MCF 10A (cell line): Measurements from ENCODE around the gene BRI3BP. TPM values are rescaled to one million over a fixed set of nuclear protein-coding genes. Genes with fewer than 3 reads are reported as not detected.

ENCODE experiments used
- BruUV-seq: library from RNA; stranded (reverse); fragments of 400-500 nt; replicated peaks from 2 replicates; lab custom pipeline; 2021; lab: Mats Ljungman, UMichigan
- CTCF ChIA-PET: fragments of 300-600 bp; sonication (Branson Sonifier 250); formaldehyde crosslinking; extraction: SDS; loops from one replicate; lab custom pipeline; 2021; ENCODE audit warnings: antibody characterized with exemption, inconsistent platforms; lab: Yijun Ruan, JAX
- POLR2A ChIA-PET: fragments of 300-600, 350-650 bp; sonication (Branson Sonifier 250); formaldehyde crosslinking; extraction: SDS; loops from one replicate; lab custom pipeline; 2020; ENCODE audit warnings: antibody characterized with exemption, inconsistent platforms; lab: Yijun Ruan, JAX
- DNase-seq: peaks from one replicate; pipeline ENCODE4 v3.0.0-alpha.2; 2018; ENCODE audit not compliant: unreplicated experiment
- H3K27ac Mint-ChIP-seq: one replicate; pipeline ENCODE4 v1.8.0; 2022; ENCODE audit warnings: mild to moderate bottlenecking, low read depth, mixed read lengths; ENCODE audit not compliant: unreplicated experiment
- H3K27me3 Mint-ChIP-seq: one replicate; pipeline ENCODE4 v1.8.0; 2022; ENCODE audit warnings: mixed read lengths; ENCODE audit not compliant: insufficient read depth, unreplicated experiment
- H3K36me3 Mint-ChIP-seq: one replicate; pipeline ENCODE4 v1.8.0; 2022; ENCODE audit warnings: mild to moderate bottlenecking, moderate library complexity, mixed read lengths; ENCODE audit not compliant: insufficient read depth, unreplicated experiment
- H3K4me1 Mint-ChIP-seq: one replicate; pipeline ENCODE4 v1.8.0; 2022; ENCODE audit warnings: mixed read lengths; ENCODE audit not compliant: insufficient read depth, unreplicated experiment
- H3K4me3 Mint-ChIP-seq: one replicate; pipeline ENCODE4 v1.8.0; 2022; ENCODE audit warnings: mild to moderate bottlenecking, moderate library complexity, mixed read lengths; ENCODE audit not compliant: unreplicated experiment
- H3K9me3 Mint-ChIP-seq: one replicate; pipeline ENCODE4 v1.8.0; 2022; ENCODE audit warnings: mixed read lengths; ENCODE audit not compliant: unreplicated experiment
- CTCF ChIP-seq: fragments of 200-600 bp; IDR thresholded peaks from one replicate; pipeline ENCODE4 v1.8.0; 2022; ENCODE audit warnings: antibody characterized with exemption, mild to moderate bottlenecking; ENCODE audit not compliant: unreplicated experiment
- intact Hi-C: fragments of 100-400 bp; cut with micrococcal nuclease; formaldehyde crosslinking; loops from 2 replicates; pipeline ENCODE4 v1.14.1; 2022
- total RNA-seq: library from RNA; stranded (reverse); gene quantifications from 2 replicates; pipeline ENCODE4 v1.2.3, GENCODE V29; 2022

The BRI3BP gene
- total RNA-seq, 1 experiment from 2014 or later, result 11.9 TPM

DNA sequence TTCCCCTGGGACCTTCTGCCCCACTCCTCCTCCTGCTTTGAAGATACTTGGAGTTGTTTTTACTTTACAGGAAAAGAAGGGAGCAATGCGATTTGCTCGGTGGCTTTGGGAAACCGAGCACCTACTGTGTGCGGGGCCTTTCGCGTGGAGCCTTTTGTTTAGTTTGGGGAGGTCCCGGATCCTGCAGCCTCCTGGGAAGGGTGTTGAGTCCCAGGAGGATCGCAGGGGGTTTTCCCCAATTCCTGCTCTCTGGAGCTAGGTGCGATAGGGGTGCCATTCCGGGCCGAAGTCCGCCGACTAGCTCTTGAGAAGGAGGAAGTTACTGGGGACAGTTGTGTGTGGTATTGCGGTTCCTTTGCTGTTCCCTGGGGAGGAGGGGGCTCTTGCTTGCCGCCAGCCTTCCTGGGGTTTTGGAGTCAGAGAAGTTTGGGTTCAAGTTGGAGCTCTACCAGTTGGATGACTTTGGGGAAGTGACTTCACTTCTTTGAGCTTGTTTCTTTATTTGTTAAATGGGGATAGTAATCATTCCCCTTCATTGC lies 1.1 kb downstream of the BRI3BP start:
- H3K27me3 Mint-ChIP-seq, result no peaks in the 10 kb centered on the region
- ChIA-PET POLR2A (interaction anchor here (0.7 to 3.4 kb wide), 11 partner anchors 28 to 127 kb away, joined by 3 to 31 read pairs (median 3); partner anchors contain the start of genes AACS and UBC), CTCF (interaction anchor here (0.6 to 2.6 kb wide), 6 partner anchors 9 to 209 kb away, joined by 3 to 13 read pairs (median 3); partner anchors contain the start of gene UBC)
- intact Hi-C loops, result loop anchor here (5.0 kb wide), 2 partner anchors 73 to 88 kb away; partner anchors contain the start of gene AACS
- no peaks in the 10 kb centered on the region for H3K9me3 Mint-ChIP-seq
- TF ChIP-seq CTCF, result no peak
- H3K36me3 Mint-ChIP-seq, result no peaks in the 10 kb centered on the region
- peak overlapping the region; percentile 42 for H3K27ac Mint-ChIP-seq
- peak overlapping the region; percentile 93 for H3K4me3 Mint-ChIP-seq
- BruUV-seq, result no TSS peak
- peaks cover 12% of the 10 kb centered on the region for H3K4me1 Mint-ChIP-seq
- peak; percentile 29 for DNase-seq

GRCh38 chr12:124995200-124995961 lies 1.9 kb downstream of the BRI3BP start:
- CTCF ChIA-PET, result interaction anchor here (0.6 to 2.6 kb wide), 4 partner anchors 10 to 208 kb away, joined by 3 to 13 read pairs (median 5); no protein-coding TSS in a partner anchor
- H3K9me3 Mint-ChIP-seq, result no peaks in the 10 kb centered on the region
- no peaks in the 10 kb centered on the region for H3K27me3 Mint-ChIP-seq
- H3K27ac Mint-ChIP-seq, result peak overlapping the region; percentile 42
- POLR2A ChIA-PET, result interaction anchor here (0.8 to 3.4 kb wide), 7 partner anchors 27 to 89 kb away, joined by 3 to 31 read pairs (median 6); partner anchors contain the start of genes AACS and UBC
- H3K4me1 Mint-ChIP-seq, result peaks cover 12% of the 10 kb centered on the region
- no peak for TF ChIP-seq CTCF
- no peak for DNase-seq
- peak overlapping the region; percentile 93 for H3K4me3 Mint-ChIP-seq
- BruUV-seq, result no TSS peak
- no peaks in the 10 kb centered on the region for H3K36me3 Mint-ChIP-seq
- intact Hi-C loops, result no loop called here

DNA sequence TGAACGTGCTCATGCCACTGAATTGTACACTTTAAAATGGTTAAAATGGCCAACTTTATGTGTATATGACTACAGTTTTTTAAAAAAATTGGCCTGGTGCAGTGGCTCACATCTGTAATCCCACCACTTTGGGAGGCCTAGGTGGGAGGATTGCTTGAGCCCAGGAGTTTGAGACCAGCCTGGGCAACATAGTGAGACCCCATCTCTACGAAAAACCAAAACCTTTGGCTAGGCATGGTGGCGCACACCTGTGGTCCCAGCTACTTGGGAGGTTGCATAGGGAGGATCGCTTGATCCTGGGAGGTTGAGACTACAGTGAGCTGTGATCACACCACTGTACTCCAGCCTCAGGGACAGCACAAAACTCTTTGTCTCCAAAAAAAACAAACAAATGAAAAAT lies 5.3 kb downstream of the BRI3BP start:
- no TSS peak for BruUV-seq
- intact Hi-C loops, result no loop called here
- no peaks in the 10 kb centered on the region for H3K9me3 Mint-ChIP-seq

More for the DNA sequence above, 5.3 kb downstream of the BRI3BP start:
- peak overlapping the region; percentile 6 for H3K27ac Mint-ChIP-seq
- ChIA-PET CTCF (interaction anchor here (1.1 to 1.2 kb wide), 2 partner anchors 66 to 92 kb away, joined by 3 read pairs; partner anchors contain the start of gene AACS), POLR2A (interaction anchor here (0.6 kb wide), 1 partner anchor 9 kb away, joined by 3 read pairs; no protein-coding TSS in a partner anchor)
- peaks cover 5% of the 10 kb centered on the region for H3K36me3 Mint-ChIP-seq
- H3K27me3 Mint-ChIP-seq, result no peaks in the 10 kb centered on the region
- no peak for DNase-seq
- no peak for TF ChIP-seq CTCF
- no peak overlapping the region for H3K4me3 Mint-ChIP-seq
- peaks cover 6% of the 10 kb centered on the region for H3K4me1 Mint-ChIP-seq
